Measurements from ENCODE around the gene DNMT3B. TPM values are rescaled to one million over a fixed set of nuclear protein-coding genes. Genes with fewer than 3 reads are reported as not detected.
"Not testable (repeated sequence)": the region's sequence is repeated elsewhere in the genome, so short reads cannot be mapped to it uniquely, and the experiment has no call there.

DNMT3B gene
- total and polyA plus RNA-seq, 12 donors: 0.12 to 2.0 (median 0.87) TPM; not detected in 1

DNA sequence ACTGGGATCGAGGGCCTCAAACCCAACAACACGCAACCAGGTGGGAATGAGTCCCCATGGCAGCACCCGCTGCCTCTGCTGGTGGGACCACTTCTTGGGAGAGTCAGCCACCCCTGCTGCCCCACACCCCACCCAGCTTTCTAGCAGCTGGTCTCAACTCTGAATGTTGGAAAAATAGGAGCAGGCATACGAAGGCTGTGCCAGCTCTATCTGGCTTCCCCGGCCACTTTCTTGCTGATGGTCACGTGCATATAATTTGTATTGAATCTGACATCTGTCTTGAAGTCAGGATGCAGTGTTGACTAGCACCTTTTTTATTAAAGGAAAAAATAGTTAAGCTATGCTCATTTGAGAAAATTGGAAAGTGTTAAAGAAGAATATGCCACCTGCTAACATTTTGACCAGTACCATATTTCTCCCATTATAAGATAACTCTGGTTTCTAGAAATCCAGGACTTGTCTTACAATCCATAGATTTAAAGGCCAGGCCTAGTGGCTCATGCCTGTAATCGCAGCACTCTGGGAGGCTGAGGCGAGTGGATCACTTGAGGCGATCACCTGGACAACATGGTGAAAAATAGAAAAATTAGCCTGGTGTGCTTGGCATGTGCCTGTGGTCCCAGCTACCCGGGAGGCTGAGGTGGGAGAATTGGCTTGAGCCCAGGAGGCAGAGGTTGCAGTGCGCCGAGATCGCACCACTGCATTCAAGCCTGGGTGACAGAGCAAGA is 30.7 kb downstream of the DNMT3B start:
- DNase-seq: no peak
- Histone ChIP-seq H3K4me1 (replicated peaks in 1 of 2) (no peaks in the 10 kb centered on the region), H3K36me3 (replicated peaks in 1 of 2) (no peaks in the 10 kb centered on the region), H3K27ac (no peak overlapping the region), H3K9me3 (replicated peaks in 1 of 3) (no peaks in the 10 kb centered on the region), H3K27me3 (no peaks in the 10 kb centered on the region), H3K4me3 (no peak overlapping the region)
- intact Hi-C loops (cut with DNase I): loop anchor here in 1 of 2 donors (5.0 to 10.0 kb wide), 2 partner anchors 102 to 299 kb away; no protein-coding TSS in a partner anchor
- TF ChIP-seq, protein P1, sequence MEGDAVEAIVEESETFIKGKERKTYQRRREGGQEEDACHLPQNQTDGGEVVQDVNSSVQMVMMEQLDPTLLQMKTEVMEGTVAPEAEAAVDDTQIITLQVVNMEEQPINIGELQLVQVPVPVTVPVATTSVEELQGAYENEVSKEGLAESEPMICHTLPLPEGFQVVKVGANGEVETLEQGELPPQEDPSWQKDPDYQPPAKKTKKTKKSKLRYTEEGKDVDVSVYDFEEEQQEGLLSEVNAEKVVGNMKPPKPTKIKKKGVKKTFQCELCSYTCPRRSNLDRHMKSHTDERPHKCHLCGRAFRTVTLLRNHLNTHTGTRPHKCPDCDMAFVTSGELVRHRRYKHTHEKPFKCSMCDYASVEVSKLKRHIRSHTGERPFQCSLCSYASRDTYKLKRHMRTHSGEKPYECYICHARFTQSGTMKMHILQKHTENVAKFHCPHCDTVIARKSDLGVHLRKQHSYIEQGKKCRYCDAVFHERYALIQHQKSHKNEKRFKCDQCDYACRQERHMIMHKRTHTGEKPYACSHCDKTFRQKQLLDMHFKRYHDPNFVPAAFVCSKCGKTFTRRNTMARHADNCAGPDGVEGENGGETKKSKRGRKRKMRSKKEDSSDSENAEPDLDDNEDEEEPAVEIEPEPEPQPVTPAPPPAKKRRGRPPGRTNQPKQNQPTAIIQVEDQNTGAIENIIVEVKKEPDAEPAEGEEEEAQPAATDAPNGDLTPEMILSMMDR (IDR thresholded peaks at IDR 0.05): no peak
- no peak for TF ChIP-seq POLR2A (IDR thresholded peaks at IDR 0.05)
- WGBS, 4 donors: 82 to 91% (median 83%) methylated on average over 11 to 13 of the region's 13 CpGs

DNA sequence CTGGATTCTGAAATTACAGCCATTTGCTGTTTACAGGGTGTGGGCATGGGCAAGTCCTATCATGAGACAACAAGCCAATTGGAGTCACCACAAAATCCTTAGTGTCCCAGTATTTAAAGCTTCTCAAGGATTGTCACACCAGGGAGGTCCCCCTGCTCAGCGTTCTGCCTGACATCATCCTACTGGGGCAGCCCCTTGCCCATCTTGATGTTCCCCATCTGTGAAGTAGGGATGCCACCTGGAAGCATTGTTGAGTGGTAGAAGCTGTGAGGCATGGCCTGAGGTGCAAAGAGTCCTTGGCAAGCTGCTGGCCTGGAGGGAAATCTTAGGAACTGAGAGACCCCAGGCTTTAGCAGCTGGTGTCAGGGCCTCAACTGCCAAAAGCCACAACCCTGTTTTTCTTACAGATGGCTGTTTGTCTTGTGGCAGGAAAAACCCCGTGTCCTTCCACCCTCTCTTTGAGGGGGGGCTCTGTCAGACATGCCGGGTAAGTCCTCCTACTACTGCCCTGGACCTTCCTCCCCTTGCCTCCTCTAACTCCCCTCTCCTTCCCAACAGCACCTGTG is 34.3 kb downstream of the DNMT3B start:
- WGBS, 4 donors: 56 to 74% (median 70%) methylated on average over 2 to 3 of the region's 3 CpGs
- DNase-seq: no peak
- no peak overlapping the region for H3K27ac ChIP-seq
- no peaks in the 10 kb centered on the region for H3K27me3 ChIP-seq
- intact Hi-C loops (cut with DNase I): loop anchor here in 1 of 2 donors (10.0 kb wide), 1 partner anchor 98 kb away; no protein-coding TSS in a partner anchor
- H3K4me3 ChIP-seq: no peak overlapping the region
- no peaks in the 10 kb centered on the region for H3K4me1 ChIP-seq (replicated peaks in 1 of 2)
- no peak for TF ChIP-seq POLR2A (IDR thresholded peaks at IDR 0.05)
- TF ChIP-seq, protein P1 (IDR thresholded peaks at IDR 0.05): no peak
- H3K36me3 ChIP-seq (replicated peaks in 1 of 2): no peaks in the 10 kb centered on the region
- no peaks in the 10 kb centered on the region for H3K9me3 ChIP-seq (replicated peaks in 1 of 3)

DNA sequence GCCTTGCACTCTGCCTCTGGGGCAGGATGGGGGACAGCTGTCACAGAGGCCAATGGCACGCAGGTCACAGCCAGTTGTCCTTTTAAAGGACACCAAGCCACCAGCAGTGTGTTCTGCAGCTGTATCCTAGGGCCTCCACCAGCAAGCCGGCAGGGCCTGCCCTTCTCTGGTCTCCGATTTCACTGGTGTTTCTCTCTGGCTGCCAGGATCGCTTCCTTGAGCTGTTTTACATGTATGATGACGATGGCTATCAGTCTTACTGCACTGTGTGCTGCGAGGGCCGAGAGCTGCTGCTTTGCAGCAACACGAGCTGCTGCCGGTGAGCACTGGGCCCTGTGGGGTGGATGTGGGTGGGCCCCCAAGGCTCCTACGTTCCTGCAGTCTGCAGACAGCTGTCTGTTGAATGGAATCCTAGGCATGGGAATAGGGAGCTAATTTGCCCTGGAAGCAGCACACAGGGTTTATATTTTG is 34.8 kb downstream of the DNMT3B start:
- H3K9me3 ChIP-seq (replicated peaks in 1 of 3): no peaks in the 10 kb centered on the region
- no peaks in the 10 kb centered on the region for H3K27me3 ChIP-seq
- H3K36me3 ChIP-seq (replicated peaks in 1 of 2): no peaks in the 10 kb centered on the region
- DNase-seq: no peak
- H3K4me3 ChIP-seq: no peak overlapping the region
- 84 to 93% (median 93%) methylated on average over 9 to 10 of the region's 10 CpGs for WGBS, 4 donors
- no peaks in the 10 kb centered on the region for H3K4me1 ChIP-seq (replicated peaks in 1 of 2)
- intact Hi-C loops (cut with DNase I): loop anchor here in 1 of 2 donors (10.0 kb wide), 1 partner anchor 98 kb away; no protein-coding TSS in a partner anchor
- no peak overlapping the region for H3K27ac ChIP-seq
- TF ChIP-seq, protein P1 (IDR thresholded peaks at IDR 0.05): no peak
- no peak for TF ChIP-seq POLR2A (IDR thresholded peaks at IDR 0.05)

DNA sequence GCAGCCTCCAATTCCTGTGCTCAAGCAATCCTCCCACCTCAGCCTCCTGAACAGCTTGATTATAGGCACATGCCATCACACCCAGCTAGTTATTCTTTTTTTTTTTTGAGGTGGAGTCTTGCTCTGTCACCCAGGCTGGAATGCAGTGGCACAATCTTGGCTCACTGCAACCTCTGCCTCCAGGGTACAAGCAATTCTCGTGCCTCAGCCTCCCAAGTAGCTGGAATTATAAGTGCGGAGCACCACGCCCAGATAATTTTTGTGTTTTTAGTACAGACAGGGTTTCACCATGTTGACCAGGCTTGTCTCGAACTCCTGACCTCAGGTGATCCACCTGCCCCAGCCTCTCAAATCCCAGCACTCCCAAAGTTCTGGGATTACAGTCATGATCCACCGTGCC is 35.4 kb downstream of the DNMT3B start:
- not testable (repeated sequence) for H3K27ac ChIP-seq; DNase-seq; H3K27me3 ChIP-seq; H3K36me3 ChIP-seq (replicated peaks in 1 of 2); H3K4me1 ChIP-seq (replicated peaks in 1 of 2); H3K4me3 ChIP-seq; H3K9me3 ChIP-seq (replicated peaks in 1 of 3)
- intact Hi-C loops (cut with DNase I): loop anchor here in 1 of 2 donors (10.0 kb wide), 1 partner anchor 97 kb away; no protein-coding TSS in a partner anchor
- 94 to 99% (median 96%) methylated on average over 5 of the region's 5 CpGs for WGBS, 4 donors

Measured in adrenal gland (tissue), 12 donors.